GM23338 (cell line): ENCODE data around the gene PCBP4.

Experiments used
- CTCF ChIP-seq, 2 experiments: fragments of 200-600 bp in 1 of 2; sonication (generic) in 1 of 2; conservative IDR thresholded peaks; 2 replicates each; pipeline versions ENCODE4 v1.5.1 to v1.6.1; 2016 to 2017; ENCODE audit warnings: antibody characterized with exemption in 2 of 2, low read depth in 2 of 2, mild to moderate bottlenecking in 2 of 2, moderate library complexity in 1 of 2
- ETS1 ChIP-seq: IDR thresholded peaks from 2 replicates; pipeline ENCODE4 v1.6.1; 2016; ENCODE audit warnings: antibody characterized with exemption
- EZH2 ChIP-seq: fragments of 200-600 bp; sonication (generic); IDR thresholded peaks from one replicate; pipeline ENCODE4 v1.8.0; 2017; ENCODE audit warnings: antibody characterized with exemption, mild to moderate bottlenecking, low read depth; ENCODE audit not compliant: unreplicated experiment
- REST ChIP-seq: IDR thresholded peaks from one replicate; pipeline ENCODE4 v1.6.1; 2018; ENCODE audit warnings: antibody characterized with exemption; ENCODE audit not compliant: unreplicated experiment
- ZNF114 ChIP-seq: fragments of 250-450 bp; sonication (Bioruptor Pico); IDR thresholded peaks from 2 replicates; pipeline ENCODE4 v1.5.0; 2020; ENCODE audit warnings: mild to moderate bottlenecking, moderate library complexity

GRCh38 chr3:51966922-51967383 is 301 bp downstream of the PCBP4 start:
- TF ChIP-seq CTCF (conservative IDR thresholded peaks at IDR 0.05; ENCODE audit: low read depth in 2 of 2) (no peak), REST (no peak), ZNF114 (no peak), EZH2 (no peak), ETS1 (no peak)
